ENCODE measurements around the gene SPDYC.
A peak's percentile ranks its signal among the peaks of the same experiment; 100 is the strongest.

The SPDYC gene

GRCh38 chr11:65181569-65182257 lies 11.7 kb downstream of the SPDYC start, which contains the start of gene CAPN1:
Gene CAPN1, plus strand, starts transcription at chr11:65181928. Its CDS starts 774 bp downstream, at chr11:65182702.
- DNase-seq (ENCODE audit: low spot score): peak; percentile 92
- peak; percentile 72 for ATAC-seq (ENCODE audit: low read depth)
- Histone ChIP-seq H3K27ac (ENCODE audit: poor library complexity, severe bottlenecking) (peak within 1 kb of the TSS; percentile 82), H3K27me3 (ENCODE audit: insufficient read depth, poor library complexity, severe bottlenecking) (no peaks in the 10 kb centered on the region), H3K36me3 (ENCODE audit: low read depth) (peaks cover 43% of the 10 kb centered on the region), H3K4me3 (ENCODE audit: severe bottlenecking) (peak within 1 kb of the TSS; percentile 87), H3K4me1 (ENCODE audit: insufficient read depth, poor library complexity, severe bottlenecking) (peaks cover 6% of the 10 kb centered on the region), H3K9me3 (ENCODE audit: severe bottlenecking) (no peaks in the 10 kb centered on the region)
- no peak for TF ChIP-seq CTCF (IDR thresholded peaks at IDR 0.05; ENCODE audit: poor library complexity, severe bottlenecking)

- ATAC-seq (ENCODE audit: low read depth): peak; percentile 57
- peaks cover 51% of the 10 kb centered on the region for H3K36me3 ChIP-seq (ENCODE audit: low read depth)
- no peak for TF ChIP-seq CTCF (IDR thresholded peaks at IDR 0.05; ENCODE audit: poor library complexity, severe bottlenecking)
Observed at GRCh38 chr11:65182258-65183170, 12.5 kb downstream of the SPDYC start.

GRCh38 chr11:65183201-65183891 lies 13.3 kb downstream of the SPDYC start:
- Histone ChIP-seq H3K36me3 (ENCODE audit: low read depth) (peaks cover 59% of the 10 kb centered on the region), H3K4me1 (ENCODE audit: insufficient read depth, poor library complexity, severe bottlenecking) (peaks cover 6% of the 10 kb centered on the region), H3K9me3 (ENCODE audit: severe bottlenecking) (no peaks in the 10 kb centered on the region), H3K27ac (ENCODE audit: poor library complexity, severe bottlenecking) (peak overlapping the region; percentile 82), H3K27me3 (ENCODE audit: insufficient read depth, poor library complexity, severe bottlenecking) (no peaks in the 10 kb centered on the region), H3K4me3 (ENCODE audit: severe bottlenecking) (peak overlapping the region; percentile 87)
- no peak for TF ChIP-seq CTCF (IDR thresholded peaks at IDR 0.05; ENCODE audit: poor library complexity, severe bottlenecking)
- ATAC-seq (ENCODE audit: low read depth) (peak; percentile 31), DNase-seq (ENCODE audit: low spot score) (peak; percentile 81)

More at GRCh38 chr11:65182258-65183170, 12.5 kb downstream of the SPDYC start:
- Histone ChIP-seq H3K27ac (ENCODE audit: poor library complexity, severe bottlenecking) (peak overlapping the region; percentile 82), H3K4me1 (ENCODE audit: insufficient read depth, poor library complexity, severe bottlenecking) (peaks cover 6% of the 10 kb centered on the region), H3K27me3 (ENCODE audit: insufficient read depth, poor library complexity, severe bottlenecking) (no peaks in the 10 kb centered on the region), H3K4me3 (ENCODE audit: severe bottlenecking) (peak overlapping the region; percentile 87), H3K9me3 (ENCODE audit: severe bottlenecking) (no peaks in the 10 kb centered on the region)
- peak; percentile 54 for DNase-seq (ENCODE audit: low spot score)

- Histone ChIP-seq H3K27me3 (ENCODE audit: insufficient read depth, poor library complexity, severe bottlenecking) (no peaks in the 10 kb centered on the region), H3K27ac (ENCODE audit: poor library complexity, severe bottlenecking) (peak overlapping the region; percentile 82), H3K9me3 (ENCODE audit: severe bottlenecking) (no peaks in the 10 kb centered on the region), H3K36me3 (ENCODE audit: low read depth) (peaks cover 67% of the 10 kb centered on the region), H3K4me1 (ENCODE audit: insufficient read depth, poor library complexity, severe bottlenecking) (peaks cover 6% of the 10 kb centered on the region), H3K4me3 (ENCODE audit: severe bottlenecking) (peak overlapping the region; percentile 87)
- no peak for TF ChIP-seq CTCF (IDR thresholded peaks at IDR 0.05; ENCODE audit: poor library complexity, severe bottlenecking)
- ATAC-seq (ENCODE audit: low read depth) (no peak), DNase-seq (ENCODE audit: low spot score) (peak; percentile 54)
Observed at GRCh38 chr11:65184146-65184545, 14.1 kb downstream of the SPDYC start.
